Right lung (tissue), 5 donors: ENCODE results near the gene HNF1A. TPM values are rescaled to one million over a fixed set of nuclear protein-coding genes. Genes with fewer than 3 reads are reported as not detected.

Source experiments
- DNase-seq, 2 donors: peaks; one replicate each; pipeline ENCODE4 v3.0.0-alpha.2; 2013
- polyA plus RNA-seq, 5 donors: library from polyadenylated mRNA; unstranded; fragments of 120-200 nt; gene quantifications; one replicate each; pipeline versions ENCODE4 v1.2.1 to v1.2.3, GENCODE V29; 2013; ENCODE audit warnings: inconsistent platforms in 1 of 5, low replicate concordance in 1 of 5; ENCODE audit not compliant: insufficient read length in 5 of 5, insufficient read depth in 1 of 5

HNF1A gene
- polyA plus RNA-seq, 5 donors, result 1.5 to 3.3 (median 2.5) TPM

- DNase-seq, result no peak
These were observed 6.1 kb downstream of the HNF1A start for GRCh38 chr12:120984351-120984898.

GRCh38 chr12:120988234-120988633 lies 9.9 kb downstream of the HNF1A start:
- DNase-seq, result no peak

- DNase-seq, result no peak
These were observed 10.3 kb downstream of the HNF1A start for GRCh38 chr12:120988658-120989057.

DNA sequence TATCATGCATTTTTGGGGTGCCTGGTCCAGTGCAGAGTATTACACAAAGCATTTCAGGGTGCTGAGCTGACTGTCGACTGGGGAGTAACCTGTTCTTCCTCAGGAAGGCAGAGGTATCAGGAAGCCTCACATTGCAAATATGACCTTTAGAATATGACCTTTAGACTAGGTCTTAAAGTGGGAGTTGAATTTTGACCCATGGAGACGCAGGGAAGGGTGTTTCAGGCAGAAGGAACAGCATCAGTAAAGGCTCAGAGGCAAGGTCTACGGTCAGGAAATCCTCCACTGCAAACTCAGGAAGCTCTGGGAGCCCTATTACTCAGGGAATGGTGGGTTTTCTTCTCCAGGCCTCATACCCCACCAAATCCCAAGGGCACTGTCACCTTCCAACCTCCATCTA lies 11.3 kb downstream of the HNF1A start:
- no peak for DNase-seq

DNA sequence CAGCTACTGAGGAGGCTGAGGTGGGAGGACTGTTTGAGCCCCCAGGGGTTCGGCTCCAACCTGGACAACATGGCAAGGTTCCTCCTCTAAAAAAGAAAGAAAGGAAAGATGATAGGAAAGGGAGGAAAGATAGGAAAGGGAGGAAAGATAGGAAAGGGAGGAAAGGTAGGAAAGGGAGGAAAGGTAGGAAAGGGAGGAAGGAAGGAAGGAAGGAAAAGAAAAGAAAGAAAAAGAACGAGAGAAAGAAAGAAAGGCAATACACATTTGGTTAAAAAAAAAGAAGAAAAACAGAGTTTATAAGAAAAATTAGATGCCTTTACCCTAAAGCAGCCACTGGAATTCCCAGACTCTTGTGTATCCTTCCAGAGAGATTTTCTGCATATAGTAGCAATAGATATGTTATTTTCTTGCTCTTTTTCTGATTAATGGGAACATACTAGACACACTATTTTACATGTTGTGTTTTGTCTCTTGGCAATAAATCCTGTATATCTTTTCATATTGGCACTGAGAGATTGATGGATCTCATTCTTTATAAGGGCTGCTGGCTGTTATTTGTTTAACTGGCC lies 12.2 kb downstream of the HNF1A start:
- no peak for DNase-seq

GRCh38 chr12:120991965-120992364 lies 13.6 kb downstream of the HNF1A start:
- DNase-seq, result no peak

- DNase-seq, result no peak
These were observed 14.6 kb downstream of the HNF1A start for GRCh38 chr12:120992989-120993388.

DNA sequence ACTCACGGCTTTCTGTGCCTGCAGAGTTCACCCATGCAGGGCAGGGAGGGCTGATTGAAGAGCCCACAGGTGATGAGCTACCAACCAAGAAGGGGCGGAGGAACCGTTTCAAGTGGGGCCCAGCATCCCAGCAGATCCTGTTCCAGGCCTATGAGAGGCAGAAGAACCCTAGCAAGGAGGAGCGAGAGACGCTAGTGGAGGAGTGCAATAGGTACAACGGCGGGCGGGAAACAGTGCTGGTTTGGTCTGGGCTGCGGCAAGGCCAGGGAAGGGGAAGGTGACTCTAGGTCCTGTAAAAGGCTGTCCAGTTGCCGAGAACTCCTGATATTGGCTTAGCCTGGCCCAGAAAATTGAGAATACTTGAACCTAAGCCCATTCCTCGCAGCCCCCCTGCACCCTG lies 15.2 kb downstream of the HNF1A start:
- DNase-seq, result no peak

DNA sequence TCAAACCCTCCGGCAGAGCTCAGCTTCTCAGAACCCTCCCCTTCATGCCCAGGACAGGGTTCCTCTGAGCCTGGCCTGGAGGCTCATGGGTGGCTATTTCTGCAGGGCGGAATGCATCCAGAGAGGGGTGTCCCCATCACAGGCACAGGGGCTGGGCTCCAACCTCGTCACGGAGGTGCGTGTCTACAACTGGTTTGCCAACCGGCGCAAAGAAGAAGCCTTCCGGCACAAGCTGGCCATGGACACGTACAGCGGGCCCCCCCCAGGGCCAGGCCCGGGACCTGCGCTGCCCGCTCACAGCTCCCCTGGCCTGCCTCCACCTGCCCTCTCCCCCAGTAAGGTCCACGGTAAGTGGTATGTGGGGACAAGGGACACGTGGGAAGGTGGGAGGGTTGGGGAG lies 15.7 kb downstream of the HNF1A start:
- DNase-seq, result no peak

GRCh38 chr12:120994589-120995337 lies 16.4 kb downstream of the HNF1A start:
- no peak for DNase-seq

DNA sequence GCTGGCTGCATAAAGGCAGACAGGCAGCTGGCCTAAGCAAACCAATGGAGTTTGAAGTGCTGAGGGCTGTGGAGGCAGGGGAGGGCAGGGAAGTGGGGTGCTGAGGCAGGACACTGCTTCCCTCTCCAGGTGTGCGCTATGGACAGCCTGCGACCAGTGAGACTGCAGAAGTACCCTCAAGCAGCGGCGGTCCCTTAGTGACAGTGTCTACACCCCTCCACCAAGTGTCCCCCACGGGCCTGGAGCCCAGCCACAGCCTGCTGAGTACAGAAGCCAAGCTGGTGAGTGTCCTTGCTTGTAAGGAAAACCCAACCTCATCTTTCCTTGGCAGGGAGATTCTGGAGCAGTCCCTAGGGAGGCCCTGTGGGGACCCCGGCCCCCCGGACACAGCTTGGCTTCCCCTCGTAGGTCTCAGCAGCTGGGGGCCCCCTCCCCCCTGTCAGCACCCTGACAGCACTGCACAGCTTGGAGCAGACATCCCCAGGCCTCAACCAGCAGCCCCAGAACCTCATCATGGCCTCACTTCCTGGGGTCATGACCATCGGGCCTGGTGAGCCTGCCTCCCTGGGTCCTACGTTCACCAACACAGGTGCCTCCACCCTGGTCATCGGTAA lies 17.9 kb downstream of the HNF1A start:
- no peak for DNase-seq

DNA sequence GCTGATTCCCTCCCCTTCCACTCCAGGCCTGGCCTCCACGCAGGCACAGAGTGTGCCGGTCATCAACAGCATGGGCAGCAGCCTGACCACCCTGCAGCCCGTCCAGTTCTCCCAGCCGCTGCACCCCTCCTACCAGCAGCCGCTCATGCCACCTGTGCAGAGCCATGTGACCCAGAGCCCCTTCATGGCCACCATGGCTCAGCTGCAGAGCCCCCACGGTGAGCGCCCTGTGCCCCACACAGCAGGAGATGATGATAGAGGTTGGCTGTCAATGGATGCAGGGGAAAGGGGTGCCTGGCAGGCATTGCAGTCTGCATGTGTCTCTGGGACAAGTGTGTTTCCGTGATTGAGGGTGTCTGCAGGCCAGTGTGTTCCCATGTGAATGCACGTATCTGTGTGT lies 19.1 kb downstream of the HNF1A start:
- no peak for DNase-seq

- DNase-seq, result no peak
These were observed 20.1 kb downstream of the HNF1A start for GRCh38 chr12:120998435-120998834.

DNA sequence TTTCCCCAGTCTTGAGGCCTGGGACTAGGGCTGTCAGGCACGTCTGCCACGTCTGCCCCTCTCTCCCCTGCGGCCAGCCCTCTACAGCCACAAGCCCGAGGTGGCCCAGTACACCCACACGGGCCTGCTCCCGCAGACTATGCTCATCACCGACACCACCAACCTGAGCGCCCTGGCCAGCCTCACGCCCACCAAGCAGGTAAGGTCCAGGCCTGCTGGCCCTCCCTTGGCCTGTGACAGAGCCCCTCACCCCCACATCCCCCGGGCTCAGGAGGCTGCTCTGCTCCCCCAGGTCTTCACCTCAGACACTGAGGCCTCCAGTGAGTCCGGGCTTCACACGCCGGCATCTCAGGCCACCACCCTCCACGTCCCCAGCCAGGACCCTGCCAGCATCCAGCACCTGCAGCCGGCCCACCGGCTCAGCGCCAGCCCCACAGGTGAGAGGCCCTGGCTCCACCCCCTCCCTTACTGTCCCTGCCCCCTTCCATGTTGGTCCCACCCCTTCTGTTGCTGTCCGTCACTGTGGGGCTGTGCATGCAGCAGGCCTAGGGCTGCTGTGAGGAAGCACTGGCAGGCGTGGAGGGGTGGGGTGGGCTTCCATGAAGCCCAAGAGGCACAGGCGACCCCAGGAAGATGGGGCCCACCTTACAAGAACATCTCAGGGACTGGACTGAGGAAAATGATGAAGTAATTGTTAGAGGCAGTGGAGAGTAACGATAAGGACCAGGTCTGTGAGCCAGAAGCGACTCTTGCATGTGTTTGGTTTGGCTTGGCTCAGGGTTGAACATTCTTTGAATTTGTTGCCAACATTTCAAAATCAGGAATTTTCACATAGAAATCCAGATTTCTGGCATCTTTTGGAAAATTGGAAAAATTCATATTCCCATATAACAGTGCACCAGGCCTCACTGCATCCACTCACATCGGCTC lies 21.1 kb downstream of the HNF1A start:
- no peak for DNase-seq

DNA sequence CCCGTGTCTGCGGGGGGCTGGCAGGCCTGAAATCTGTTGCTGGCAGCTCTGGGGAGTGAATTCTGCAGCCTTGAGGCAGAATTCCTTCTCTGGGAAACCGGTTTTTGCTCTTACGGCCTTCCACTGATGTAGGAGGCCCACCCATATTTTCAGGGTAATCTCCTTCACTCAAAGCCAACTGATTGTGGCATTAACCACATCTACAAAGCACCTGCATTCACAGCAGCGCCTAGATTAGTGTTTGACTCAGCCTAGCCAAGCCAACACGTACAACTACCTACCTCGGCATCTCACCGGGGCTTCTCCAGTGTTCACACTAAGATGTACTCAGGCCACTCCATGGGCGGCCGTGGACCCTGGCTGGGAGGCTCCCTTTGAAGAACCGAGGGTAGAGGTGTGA lies 22.2 kb downstream of the HNF1A start:
- no peak for DNase-seq

- DNase-seq, result no peak
These were observed 22.7 kb downstream of the HNF1A start for GRCh38 chr12:121001060-121001459.

DNA sequence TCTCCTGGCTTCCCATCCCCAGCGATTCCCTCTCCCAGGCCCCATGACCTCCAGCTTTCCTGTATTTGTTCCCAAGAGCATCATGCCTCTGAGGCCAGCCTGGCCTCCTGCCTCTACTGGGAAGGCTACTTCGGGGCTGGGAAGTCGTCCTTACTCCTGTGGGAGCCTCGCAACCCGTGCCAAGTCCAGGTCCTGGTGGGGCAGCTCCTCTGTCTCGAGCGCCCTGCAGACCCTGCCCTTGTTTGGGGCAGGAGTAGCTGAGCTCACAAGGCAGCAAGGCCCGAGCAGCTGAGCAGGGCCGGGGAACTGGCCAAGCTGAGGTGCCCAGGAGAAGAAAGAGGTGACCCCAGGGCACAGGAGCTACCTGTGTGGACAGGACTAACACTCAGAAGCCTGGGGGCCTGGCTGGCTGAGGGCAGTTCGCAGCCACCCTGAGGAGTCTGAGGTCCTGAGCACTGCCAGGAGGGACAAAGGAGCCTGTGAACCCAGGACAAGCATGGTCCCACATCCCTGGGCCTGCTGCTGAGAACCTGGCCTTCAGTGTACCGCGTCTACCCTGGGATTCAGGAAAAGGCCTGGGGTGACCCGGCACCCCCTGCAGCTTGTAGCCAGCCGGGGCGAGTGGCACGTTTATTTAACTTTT lies 23.6 kb downstream of the HNF1A start:
- no peak for DNase-seq

GRCh38 chr12:121003650-121004049 lies 25.3 kb downstream of the HNF1A start:
- DNase-seq, result no peak

DNA sequence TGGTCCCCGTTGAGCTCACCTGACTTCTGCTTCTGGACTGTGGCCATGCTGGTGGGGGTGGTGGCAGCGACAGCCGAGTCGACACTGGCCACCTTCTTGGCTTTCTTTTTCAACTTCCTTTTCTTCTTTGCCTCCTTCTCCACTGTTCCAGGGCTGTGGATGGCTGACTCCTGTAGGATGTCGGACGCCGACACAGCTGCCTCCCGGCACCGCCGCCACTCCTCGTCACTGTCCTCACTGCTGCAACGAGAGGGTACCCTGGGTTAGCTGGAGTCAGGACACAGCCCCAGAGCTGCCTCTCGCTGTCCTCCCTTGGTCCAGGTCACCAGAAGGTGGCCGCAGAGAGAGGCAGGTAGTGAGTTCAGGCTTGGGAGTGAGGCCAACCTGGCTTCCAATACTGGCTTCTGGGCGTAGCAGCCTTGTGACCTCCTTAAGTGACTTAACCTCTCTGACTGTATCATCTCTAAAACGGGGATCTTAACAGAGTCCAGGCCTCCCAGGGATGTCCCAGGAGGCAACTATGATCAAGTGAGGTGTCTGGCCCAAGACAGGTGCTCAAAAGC lies 26.0 kb downstream of the HNF1A start:
- no peak for DNase-seq

DNA sequence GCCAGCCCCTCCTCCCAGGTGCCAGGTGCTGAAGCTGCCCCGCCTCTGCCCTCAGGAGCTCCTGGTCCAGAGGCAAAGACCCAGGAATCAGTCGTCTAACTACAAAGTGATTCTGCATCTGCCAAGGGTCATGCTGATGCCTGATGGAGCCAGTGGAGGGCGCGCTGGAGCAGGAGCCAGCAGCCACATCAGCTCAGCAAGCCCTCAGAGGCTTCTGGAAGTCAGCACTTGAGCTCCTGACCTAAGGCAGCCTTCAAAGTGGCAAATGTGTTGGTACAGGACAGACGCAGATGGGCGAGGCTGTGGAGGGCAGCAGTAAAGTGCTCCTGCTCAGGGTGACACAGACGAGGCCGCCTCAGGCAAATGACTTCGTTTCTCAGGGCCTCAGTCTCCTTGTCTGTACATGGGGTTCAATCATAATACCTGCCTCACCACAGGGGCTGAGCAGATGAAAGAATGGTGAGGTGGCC lies 27.0 kb downstream of the HNF1A start:
- DNase-seq, result no peak
